RWPE1 (cell line): ENCODE results near the gene IL15.

Experiments used
- CTCF ChIA-PET: fragments of 350-600 bp; sonication (Branson Sonifier 250); formaldehyde crosslinking; extraction: SDS; loops from one replicate; lab custom pipeline; 2021; lab: Yijun Ruan, JAX
- POLR2A ChIA-PET: fragments of 400-600 bp; formaldehyde crosslinking; extraction: SDS; loops from one replicate; lab custom pipeline; 2020; ENCODE audit warnings: antibody characterized with exemption; ENCODE audit not compliant: low non-redundant PET; lab: Yijun Ruan, JAX
- DNase-seq: peaks from one replicate; pipeline ENCODE4 v3.0.0; 2012; ENCODE audit warnings: low spot score
- H3K27ac ChIP-seq: fragments of 450-650 bp; 2 replicates; pipeline ENCODE4 v1.5.1; 2017
- CTCF ChIP-seq: fragments of 450-650 bp; conservative IDR thresholded peaks from 2 replicates; pipeline ENCODE4 v1.5.1; 2017; ENCODE audit warnings: low read depth, mild to moderate bottlenecking

The IL15 gene

GRCh38 chr4:141636771-141637460 is 533 bp downstream of the IL15 start:
- POLR2A ChIA-PET = no interaction called here
- CTCF ChIA-PET = interaction anchor here (0.7 kb wide), 1 partner anchor 457 kb away, joined by 5 read pairs; no protein-coding TSS in a partner anchor

GRCh38 chr4:141637565-141637964 is 1.2 kb downstream of the IL15 start:
- no peak for TF ChIP-seq CTCF
- POLR2A ChIA-PET = no interaction called here
- DNase-seq = no peak
- no peak overlapping the region for H3K27ac ChIP-seq
- CTCF ChIA-PET = no interaction called here

More at GRCh38 chr4:141636771-141637460, 533 bp downstream of the IL15 start:
- peak overlapping the region; percentile 73 for H3K27ac ChIP-seq
- DNase-seq = peak; percentile 65
- TF ChIP-seq CTCF = no peak

GRCh38 chr4:141638230-141638629 is 1.8 kb downstream of the IL15 start:
- H3K27ac ChIP-seq = no peak overlapping the region
- DNase-seq = no peak
- ChIA-PET CTCF (no interaction called here), POLR2A (no interaction called here)
- no peak for TF ChIP-seq CTCF

- TF ChIP-seq CTCF = no peak
- DNase-seq = no peak
- ChIA-PET CTCF (no interaction called here), POLR2A (no interaction called here)
- H3K27ac ChIP-seq = no peak overlapping the region
Measured at GRCh38 chr4:141640696-141641095, 4.3 kb downstream of the IL15 start.

GRCh38 chr4:141642063-141642462 is 5.7 kb downstream of the IL15 start:
- CTCF ChIA-PET = interaction anchor here (0.5 to 0.7 kb wide), 2 partner anchors 203 to 628 kb away, joined by 3 read pairs; no protein-coding TSS in a partner anchor
- POLR2A ChIA-PET = no interaction called here
- no peak for DNase-seq
- no peak for TF ChIP-seq CTCF
- H3K27ac ChIP-seq = no peak overlapping the region

GRCh38 chr4:141642711-141643110 is 6.3 kb downstream of the IL15 start:
- DNase-seq = peak; percentile 20
- CTCF ChIA-PET = interaction anchor here (0.7 kb wide), 1 partner anchor 627 kb away, joined by 3 read pairs; no protein-coding TSS in a partner anchor
- POLR2A ChIA-PET = no interaction called here
- no peak for TF ChIP-seq CTCF
- H3K27ac ChIP-seq = no peak overlapping the region
